A549 (cell line): ENCODE data around the gene NR3C2. TPM values are rescaled to one million over a fixed set of nuclear protein-coding genes. Genes with fewer than 3 reads are reported as not detected.

Experiments used
- ATAC-seq, 2 experiments: fragments of 200-7000 bp in 1 of 2; fragments of >200 bp in 1 of 2; cut with Nextera tagmentation in 1 of 2; cut with Tn5 transposase in 1 of 2; 3 replicates each; pipeline versions ENCODE4 v1.8.0 to v1.9.1; 2018 to 2020; ENCODE audit warnings: mild to moderate bottlenecking in 1 of 2, moderate library complexity in 1 of 2
- CTCF ChIA-PET: fragments of 300-600 bp; sonication (Branson Sonifier 250); formaldehyde crosslinking; extraction: SDS; loops from one replicate; lab custom pipeline; 2021; ENCODE audit warnings: antibody characterized with exemption, inconsistent platforms; lab: Yijun Ruan, JAX
- POLR2A ChIA-PET: fragments of 350-600 bp; formaldehyde crosslinking; extraction: SDS; loops from one replicate; lab custom pipeline; 2021; ENCODE audit warnings: antibody characterized with exemption, inconsistent platforms; lab: Yijun Ruan, JAX
- DNase-seq, 2 experiments: peaks; one replicate each; pipeline versions ENCODE4 v3.0.0 to v3.0.0-alpha.2; 2011 to 2016; ENCODE audit warnings: low read depth in 1 of 2, low spot score in 1 of 2
- FAIRE-seq: peaks from 2 replicates; lab custom pipeline; 2011; peaks lifted over from hg19 to GRCh38; lab: Jason Lieb, UNC
- H3K27ac ChIP-seq, 2 experiments: fragments of >200 bp; sonication (Bioruptor Twin); formaldehyde crosslinking; 3 replicates each; pipeline ENCODE4 v1.5.1; 2016 to 2017
- H3K4me1 ChIP-seq: fragments of >200 bp; sonication (Bioruptor Twin); formaldehyde crosslinking; 3 replicates; pipeline ENCODE4 v1.6.1; 2016
- H3K4me2 ChIP-seq: fragments of >200 bp; sonication (Bioruptor Twin); formaldehyde crosslinking; 3 replicates; pipeline ENCODE4 v1.6.1; 2016
- H3K4me3 ChIP-seq: fragments of >200 bp; sonication (Bioruptor Twin); formaldehyde crosslinking; 3 replicates; pipeline ENCODE4 v1.5.1; 2016
- H3K9me3 ChIP-seq: fragments of >200 bp; sonication (Bioruptor Twin); formaldehyde crosslinking; 3 replicates; pipeline ENCODE4 v1.6.1; 2016
- CBX2 ChIP-seq: fragments of 200-600 bp; sonication (generic); IDR thresholded peaks from 2 replicates; pipeline ENCODE4 v1.6.1; 2016; ENCODE audit warnings: low read depth, mild to moderate bottlenecking, borderline replicate concordance
- EHF ChIP-seq: fragments of 250-450 bp; sonication (Bioruptor Pico); IDR thresholded peaks from 2 replicates; pipeline ENCODE4 v1.5.0; 2020; ENCODE audit warnings: mild to moderate bottlenecking
- ESRRA ChIP-seq: fragments of 150-350 bp; IDR thresholded peaks from 2 replicates; pipeline ENCODE4 v1.6.1; 2014; ENCODE audit warnings: mild to moderate bottlenecking, low read length, borderline replicate concordance
- GATA3 ChIP-seq: IDR thresholded peaks from 2 replicates; pipeline ENCODE4 v1.6.1; 2012; ENCODE audit warnings: borderline replicate concordance
- HOXA7 ChIP-seq: fragments of 250-450 bp; sonication (Bioruptor Pico); IDR thresholded peaks from 2 replicates; pipeline ENCODE4 v1.5.0; 2020; ENCODE audit warnings: mild to moderate bottlenecking, moderate library complexity
- JUNB ChIP-seq: fragments of >200 bp; sonication (Bioruptor Twin); formaldehyde crosslinking; IDR thresholded peaks from 2 replicates; pipeline ENCODE4 v1.6.1; 2016
- KDM5A ChIP-seq: fragments of 200-600 bp; sonication (generic); IDR thresholded peaks from 2 replicates; pipeline ENCODE4 v1.6.1; 2016; ENCODE audit warnings: antibody characterized with exemption, mild to moderate bottlenecking
- MAFK ChIP-seq: fragments of 450-650 bp; IDR thresholded peaks from 2 replicates; pipeline ENCODE4 v1.6.1; 2014; ENCODE audit not compliant: partially characterized antibody
- MYC ChIP-seq: IDR thresholded peaks from 2 replicates; pipeline ENCODE4 v1.6.1; 2012; ENCODE audit warnings: mild to moderate bottlenecking, inconsistent platforms, low read length, improper control_type of control experiment, borderline replicate concordance
- NPAS2 ChIP-seq: fragments of 250-450 bp; sonication (Bioruptor Pico); IDR thresholded peaks from 2 replicates; pipeline ENCODE4 v1.8.0; 2022; ENCODE audit warnings: mild to moderate bottlenecking, moderate library complexity, borderline replicate concordance
- PHF8 ChIP-seq: fragments of 200-600 bp; sonication (generic); IDR thresholded peaks from 2 replicates; pipeline ENCODE4 v1.6.1; 2016; ENCODE audit warnings: low read depth, mild to moderate bottlenecking, antibody characterized with exemption, moderate library complexity, borderline replicate concordance
- POLR2A ChIP-seq: IDR thresholded peaks from 2 replicates; pipeline ENCODE4 v1.6.1; 2012; ENCODE audit warnings: mild to moderate bottlenecking, low read length
- POLR2AphosphoS2 ChIP-seq: conservative IDR thresholded peaks from 2 replicates; pipeline ENCODE4 v1.6.1; 2012; ENCODE audit warnings: low read length, improper control_type of control experiment, inconsistent platforms
- RFX5 ChIP-seq: fragments of 450-650 bp; IDR thresholded peaks from 2 replicates; pipeline ENCODE4 v1.7.1; 2014; ENCODE audit warnings: antibody characterized with exemption, mild to moderate bottlenecking, moderate library complexity
- SREBF2 ChIP-seq: fragments of 450-650 bp; IDR thresholded peaks from 2 replicates; pipeline ENCODE4 v1.6.1; 2014; ENCODE audit warnings: mild to moderate bottlenecking, moderate library complexity
- TFCP2L1 ChIP-seq: fragments of 250-450 bp; sonication (Bioruptor Pico); IDR thresholded peaks from 2 replicates; pipeline ENCODE4 v1.5.0; 2021; ENCODE audit warnings: mild to moderate bottlenecking
- TP53 ChIP-seq: fragments of 250-450 bp; sonication (Bioruptor Pico); IDR thresholded peaks from 2 replicates; pipeline ENCODE4 v1.5.0; 2021; ENCODE audit warnings: mild to moderate bottlenecking, moderate library complexity
- ZC3H11A ChIP-seq: fragments of 450-650 bp; IDR thresholded peaks from 2 replicates; pipeline ENCODE4 v1.6.1; 2014; ENCODE audit warnings: antibody characterized with exemption, mild to moderate bottlenecking
- ZNF302 ChIP-seq: fragments of 250-450 bp; sonication (Bioruptor Pico); IDR thresholded peaks from 2 replicates; pipeline ENCODE4 v1.9.0; 2021; ENCODE audit warnings: inconsistent platforms, mild to moderate bottlenecking, moderate library complexity
- ZSCAN20 ChIP-seq: fragments of 250-450 bp; sonication (Bioruptor Pico); IDR thresholded peaks from 2 replicates; pipeline ENCODE4 v1.8.0; 2022; ENCODE audit warnings: mild to moderate bottlenecking, moderate library complexity
- WGBS: methylation state at CpG from one replicate; pipeline ENCODE4 v1.1.6; 2017; ENCODE audit errors: missing lambda C conversion rate; 5-methylcytosine and 5-hydroxymethylcytosine counted together
- polyA plus RNA-seq, 4 experiments: library from polyadenylated mRNA; depleted of rRNA in 3 of 4; stranded (reverse); fragments of >200 nt; fragmentation: RNase III in 1 of 4; extraction: RNeasy Plus Mini Kit Qiagen cat#74134 plus additional on column Dnase treatment in 1 of 4; gene quantifications; 2 replicates in 3 of 4; 3 replicates in 1 of 4; pipeline ENCODE4 v1.2.3, GENCODE V29; 2011 to 2017
- TF ChIP-seq, protein P1 (sequence below): IDR thresholded peaks from 2 replicates; pipeline ENCODE4 v1.6.1; 2012
- TF ChIP-seq, protein P2 (sequence below): IDR thresholded peaks from 2 replicates; pipeline ENCODE4 v1.6.1; 2012
- TF ChIP-seq, protein P3 (sequence below): fragments of 200-600 bp; sonication (generic); IDR thresholded peaks from 2 replicates; pipeline ENCODE4 v1.6.1; 2016; ENCODE audit warnings: antibody characterized with exemption, mild to moderate bottlenecking, moderate library complexity

NR3C2 gene
- polyA plus RNA-seq, 2 of the 4 experiments (the other 2 are of a cell fraction) = 0.01 to 0.03 TPM

DNA sequence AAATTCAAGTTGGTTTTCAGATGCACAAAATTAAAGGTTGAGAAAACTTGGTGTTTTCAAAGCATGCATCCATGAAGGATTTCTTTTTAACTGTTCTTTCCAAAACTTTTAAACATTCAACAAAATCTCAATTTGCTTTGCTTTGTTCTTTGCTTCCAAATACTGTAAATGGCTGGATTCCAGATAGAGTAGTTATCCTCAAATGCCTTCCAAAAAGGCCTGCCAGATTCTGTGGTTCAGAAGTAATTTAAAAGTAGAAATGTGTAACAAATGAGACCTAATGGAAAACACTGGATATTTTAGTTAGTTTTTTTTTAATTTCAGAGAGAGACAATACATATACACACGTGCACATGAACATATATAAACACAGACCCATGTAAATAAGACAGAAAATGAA lies 97.3 kb downstream of the NR3C2 start:
- no peaks in the 10 kb centered on the region for H3K4me1 ChIP-seq
- ChIA-PET CTCF (no interaction called here), POLR2A (no interaction called here)
- DNase-seq (no peak), FAIRE-seq (no peak), ATAC-seq (no peak)
- TF ChIP-seq ZNF302 (CRISPR knock-in tag) = no peak
- TF ChIP-seq KDM5A = no peak
- TF ChIP-seq PHF8 = no peak
- TF ChIP-seq RFX5 = no peak
- no peak for TF ChIP-seq MAFK
- no peak for TF ChIP-seq ZC3H11A
- no peak for TF ChIP-seq HOXA7 (CRISPR knock-in tag)
- TF ChIP-seq GATA3 = no peak
- TF ChIP-seq SREBF2 = no peak
- no peak for TF ChIP-seq MYC
- TF ChIP-seq EHF (CRISPR knock-in tag) = no peak
- no peak for TF ChIP-seq TFCP2L1
- TF ChIP-seq JUNB = no peak
- no peak for TF ChIP-seq TP53 (CRISPR knock-in tag)
- TF ChIP-seq, protein P1, sequence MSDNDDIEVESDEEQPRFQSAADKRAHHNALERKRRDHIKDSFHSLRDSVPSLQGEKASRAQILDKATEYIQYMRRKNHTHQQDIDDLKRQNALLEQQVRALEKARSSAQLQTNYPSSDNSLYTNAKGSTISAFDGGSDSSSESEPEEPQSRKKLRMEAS = no peak
- TF ChIP-seq, protein P2, sequence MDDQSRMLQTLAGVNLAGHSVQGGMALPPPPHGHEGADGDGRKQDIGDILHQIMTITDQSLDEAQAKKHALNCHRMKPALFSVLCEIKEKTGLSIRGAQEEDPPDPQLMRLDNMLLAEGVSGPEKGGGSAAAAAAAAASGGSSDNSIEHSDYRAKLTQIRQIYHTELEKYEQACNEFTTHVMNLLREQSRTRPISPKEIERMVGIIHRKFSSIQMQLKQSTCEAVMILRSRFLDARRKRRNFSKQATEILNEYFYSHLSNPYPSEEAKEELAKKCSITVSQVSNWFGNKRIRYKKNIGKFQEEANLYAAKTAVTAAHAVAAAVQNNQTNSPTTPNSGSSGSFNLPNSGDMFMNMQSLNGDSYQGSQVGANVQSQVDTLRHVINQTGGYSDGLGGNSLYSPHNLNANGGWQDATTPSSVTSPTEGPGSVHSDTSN = no peak
- TF ChIP-seq, protein P3, sequence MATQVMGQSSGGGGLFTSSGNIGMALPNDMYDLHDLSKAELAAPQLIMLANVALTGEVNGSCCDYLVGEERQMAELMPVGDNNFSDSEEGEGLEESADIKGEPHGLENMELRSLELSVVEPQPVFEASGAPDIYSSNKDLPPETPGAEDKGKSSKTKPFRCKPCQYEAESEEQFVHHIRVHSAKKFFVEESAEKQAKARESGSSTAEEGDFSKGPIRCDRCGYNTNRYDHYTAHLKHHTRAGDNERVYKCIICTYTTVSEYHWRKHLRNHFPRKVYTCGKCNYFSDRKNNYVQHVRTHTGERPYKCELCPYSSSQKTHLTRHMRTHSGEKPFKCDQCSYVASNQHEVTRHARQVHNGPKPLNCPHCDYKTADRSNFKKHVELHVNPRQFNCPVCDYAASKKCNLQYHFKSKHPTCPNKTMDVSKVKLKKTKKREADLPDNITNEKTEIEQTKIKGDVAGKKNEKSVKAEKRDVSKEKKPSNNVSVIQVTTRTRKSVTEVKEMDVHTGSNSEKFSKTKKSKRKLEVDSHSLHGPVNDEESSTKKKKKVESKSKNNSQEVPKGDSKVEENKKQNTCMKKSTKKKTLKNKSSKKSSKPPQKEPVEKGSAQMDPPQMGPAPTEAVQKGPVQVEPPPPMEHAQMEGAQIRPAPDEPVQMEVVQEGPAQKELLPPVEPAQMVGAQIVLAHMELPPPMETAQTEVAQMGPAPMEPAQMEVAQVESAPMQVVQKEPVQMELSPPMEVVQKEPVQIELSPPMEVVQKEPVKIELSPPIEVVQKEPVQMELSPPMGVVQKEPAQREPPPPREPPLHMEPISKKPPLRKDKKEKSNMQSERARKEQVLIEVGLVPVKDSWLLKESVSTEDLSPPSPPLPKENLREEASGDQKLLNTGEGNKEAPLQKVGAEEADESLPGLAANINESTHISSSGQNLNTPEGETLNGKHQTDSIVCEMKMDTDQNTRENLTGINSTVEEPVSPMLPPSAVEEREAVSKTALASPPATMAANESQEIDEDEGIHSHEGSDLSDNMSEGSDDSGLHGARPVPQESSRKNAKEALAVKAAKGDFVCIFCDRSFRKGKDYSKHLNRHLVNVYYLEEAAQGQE = no peak
- no peak overlapping the region for H3K27ac ChIP-seq
- 6% methylated on average over 1 of the region's 1 CpG for WGBS
- no peaks in the 10 kb centered on the region for H3K9me3 ChIP-seq
- H3K4me2 ChIP-seq = no peak overlapping the region
- H3K4me3 ChIP-seq = no peak overlapping the region

DNA sequence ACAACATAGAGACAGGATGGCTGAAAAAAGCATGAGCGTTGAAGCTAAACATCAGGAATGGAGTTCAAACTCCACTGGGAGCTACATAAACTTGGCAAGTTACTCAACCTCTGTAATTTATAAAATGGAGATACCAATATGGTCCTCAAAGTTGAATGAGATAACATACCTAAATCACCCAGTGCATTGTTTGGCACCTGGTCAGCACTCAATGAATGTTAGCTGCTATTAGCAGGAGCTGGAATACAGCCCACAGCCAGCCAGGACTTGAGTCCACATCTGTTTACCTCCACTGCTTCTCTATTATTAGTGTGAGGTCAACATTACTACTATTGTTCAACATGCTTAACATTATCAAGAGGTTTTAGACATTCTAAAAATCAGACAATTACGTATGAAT lies 97.9 kb downstream of the NR3C2 start:
- DNase-seq (no peak), FAIRE-seq (no peak), ATAC-seq (no peak)
- Histone ChIP-seq H3K4me3 (no peak overlapping the region), H3K9me3 (no peaks in the 10 kb centered on the region), H3K27ac (no peak overlapping the region), H3K4me2 (no peak overlapping the region), H3K4me1 (no peaks in the 10 kb centered on the region)
- 64% methylated on average over 2 of the region's 2 CpGs for WGBS
- TF ChIP-seq NPAS2 (CRISPR knock-in tag) = no peak
- TF ChIP-seq POLR2AphosphoS2 = no peak
- TF ChIP-seq JUNB = no peak
- TF ChIP-seq SREBF2 = no peak
- TF ChIP-seq POLR2A = no peak
- TF ChIP-seq TFCP2L1 = no peak
- TF ChIP-seq CBX2 = no peak
- TF ChIP-seq KDM5A = no peak
- no peak for TF ChIP-seq ESRRA
- no peak for TF ChIP-seq ZSCAN20 (CRISPR knock-in tag)
- ChIA-PET POLR2A (no interaction called here), CTCF (no interaction called here)
